ENCODE results near the gene IBSP. TPM values are rescaled to one million over a fixed set of nuclear protein-coding genes. Genes with fewer than 3 reads are reported as not detected.

The IBSP gene
- total RNA-seq, 4 donors from 2014 or later = not detected

DNA sequence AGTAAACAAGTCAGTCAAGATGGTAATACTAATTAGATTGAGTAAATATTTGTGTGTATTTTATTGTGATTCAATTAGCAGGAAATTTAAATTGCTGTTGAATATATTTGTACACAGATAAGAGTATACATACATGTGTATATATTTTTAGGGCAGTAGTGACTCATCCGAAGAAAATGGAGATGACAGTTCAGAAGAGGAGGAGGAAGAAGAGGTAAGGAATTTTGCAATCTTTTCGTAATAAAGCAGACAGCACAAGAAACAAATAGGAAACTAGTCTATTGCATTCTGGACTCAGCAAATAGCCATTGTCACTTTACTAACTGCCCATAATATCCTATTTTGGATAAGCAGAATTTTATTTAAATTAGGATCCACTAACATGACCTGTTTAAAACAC lies 6.6 kb downstream of the IBSP start:
- Histone ChIP-seq H3K4me1 (no peaks in the 10 kb centered on the region), H3K27me3 (no peaks in the 10 kb centered on the region), H3K9me3 (no peaks in the 10 kb centered on the region), H3K4me3 (no peak overlapping the region), H3K36me3 (no peaks in the 10 kb centered on the region), H3K27ac (no peak overlapping the region)
- TF ChIP-seq POLR2AphosphoS5 (IDR thresholded peaks at IDR 0.05) (no peak), POLR2A (IDR thresholded peaks at IDR 0.05) (no peak), EP300 (IDR thresholded peaks at IDR 0.05) (no peak)
- TF ChIP-seq, protein P1, sequence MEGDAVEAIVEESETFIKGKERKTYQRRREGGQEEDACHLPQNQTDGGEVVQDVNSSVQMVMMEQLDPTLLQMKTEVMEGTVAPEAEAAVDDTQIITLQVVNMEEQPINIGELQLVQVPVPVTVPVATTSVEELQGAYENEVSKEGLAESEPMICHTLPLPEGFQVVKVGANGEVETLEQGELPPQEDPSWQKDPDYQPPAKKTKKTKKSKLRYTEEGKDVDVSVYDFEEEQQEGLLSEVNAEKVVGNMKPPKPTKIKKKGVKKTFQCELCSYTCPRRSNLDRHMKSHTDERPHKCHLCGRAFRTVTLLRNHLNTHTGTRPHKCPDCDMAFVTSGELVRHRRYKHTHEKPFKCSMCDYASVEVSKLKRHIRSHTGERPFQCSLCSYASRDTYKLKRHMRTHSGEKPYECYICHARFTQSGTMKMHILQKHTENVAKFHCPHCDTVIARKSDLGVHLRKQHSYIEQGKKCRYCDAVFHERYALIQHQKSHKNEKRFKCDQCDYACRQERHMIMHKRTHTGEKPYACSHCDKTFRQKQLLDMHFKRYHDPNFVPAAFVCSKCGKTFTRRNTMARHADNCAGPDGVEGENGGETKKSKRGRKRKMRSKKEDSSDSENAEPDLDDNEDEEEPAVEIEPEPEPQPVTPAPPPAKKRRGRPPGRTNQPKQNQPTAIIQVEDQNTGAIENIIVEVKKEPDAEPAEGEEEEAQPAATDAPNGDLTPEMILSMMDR (IDR thresholded peaks at IDR 0.05) = no peak
- DNase-seq (ENCODE audit: low spot score in 2 of 2) = no peak
- WGBS = 58% methylated on average over 2 of the region's 2 CpGs

DNA sequence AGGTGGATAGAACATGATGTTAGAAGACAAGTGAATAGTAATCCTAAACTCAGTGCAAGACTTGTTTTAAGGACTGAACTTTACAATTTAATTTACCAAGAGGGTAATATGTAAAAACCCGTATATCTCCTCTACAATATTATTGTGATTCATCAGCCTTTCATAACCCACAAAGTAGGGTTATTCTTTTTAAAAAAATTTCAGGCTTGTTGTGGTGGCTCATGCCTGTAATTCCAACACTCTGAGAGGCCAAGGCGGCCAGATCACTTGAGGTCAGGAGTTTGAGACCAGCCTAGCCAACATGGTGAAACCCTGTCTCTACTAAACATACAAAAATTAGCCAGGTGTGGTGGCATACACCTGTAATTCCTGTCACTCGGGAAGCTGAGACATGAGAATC lies 7.2 kb downstream of the IBSP start:
- Histone ChIP-seq H3K4me3 (no peak overlapping the region), H3K4me1 (no peaks in the 10 kb centered on the region), H3K36me3 (no peaks in the 10 kb centered on the region), H3K9me3 (no peaks in the 10 kb centered on the region), H3K27ac (no peak overlapping the region), H3K27me3 (no peaks in the 10 kb centered on the region)
- 89% methylated on average over 3 of the region's 3 CpGs for WGBS
- TF ChIP-seq, protein P1 (IDR thresholded peaks at IDR 0.05) = no peak
- no peak for TF ChIP-seq EP300 (IDR thresholded peaks at IDR 0.05)
- no peak for TF ChIP-seq POLR2AphosphoS5 (IDR thresholded peaks at IDR 0.05)
- no peak for DNase-seq (ENCODE audit: low spot score in 2 of 2)

DNA sequence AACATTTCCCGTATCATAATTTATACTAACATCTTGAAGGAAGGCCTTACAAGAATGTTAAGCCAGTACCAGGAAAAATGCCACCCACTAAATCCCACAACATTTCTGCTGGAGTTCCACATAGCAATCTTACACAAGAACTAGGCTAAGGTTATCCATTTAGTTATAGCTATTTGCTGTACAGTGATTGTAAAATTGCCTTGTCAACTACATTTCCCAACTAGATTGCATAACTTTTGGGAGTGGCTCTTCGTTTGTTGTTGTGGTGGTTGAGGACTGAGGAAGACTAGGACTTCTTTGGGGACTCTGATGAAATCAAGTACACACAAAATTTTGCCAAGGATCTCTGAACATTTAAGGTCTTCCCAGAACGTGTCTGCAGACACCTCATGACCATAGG lies 8.0 kb downstream of the IBSP start:
- no peaks in the 10 kb centered on the region for H3K4me1 ChIP-seq
- no peak overlapping the region for H3K27ac ChIP-seq
- no peak for DNase-seq (ENCODE audit: low spot score in 2 of 2)
- TF ChIP-seq, protein P1 (IDR thresholded peaks at IDR 0.05) = no peak
- TF ChIP-seq EP300 (IDR thresholded peaks at IDR 0.05) = no peak
- TF ChIP-seq POLR2AphosphoS5 (IDR thresholded peaks at IDR 0.05) = no peak
- no peak for TF ChIP-seq POLR2A (IDR thresholded peaks at IDR 0.05)
- H3K4me3 ChIP-seq = no peak overlapping the region
- H3K36me3 ChIP-seq = no peaks in the 10 kb centered on the region
- WGBS = 55% methylated on average over 3 of the region's 3 CpGs
- H3K9me3 ChIP-seq = no peaks in the 10 kb centered on the region
- no peaks in the 10 kb centered on the region for H3K27me3 ChIP-seq

DNA sequence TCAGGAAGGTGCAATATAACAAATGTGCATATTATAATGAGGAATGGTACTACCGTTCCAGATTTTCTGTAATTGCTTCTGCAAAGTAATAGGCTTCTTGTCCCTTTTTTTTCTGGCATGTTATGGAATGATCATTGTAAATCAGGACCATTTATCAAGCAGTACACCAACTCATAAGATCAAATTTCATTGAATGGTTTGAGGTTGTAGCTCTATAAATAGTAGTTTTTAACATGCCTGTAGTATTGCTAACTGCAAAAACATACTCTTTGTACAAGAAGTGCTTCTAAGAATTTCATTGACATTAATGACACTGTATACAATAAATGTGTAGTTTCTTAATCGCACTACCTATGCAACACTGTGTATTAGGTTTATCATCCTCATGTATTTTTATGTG lies 12.6 kb downstream of the IBSP start:
- no peak overlapping the region for H3K27ac ChIP-seq
- no peaks in the 10 kb centered on the region for H3K36me3 ChIP-seq
- H3K4me3 ChIP-seq = no peak overlapping the region
- H3K4me1 ChIP-seq = no peaks in the 10 kb centered on the region
- DNase-seq (ENCODE audit: low spot score in 2 of 2) = no peak
- 72% methylated on average over 2 of the region's 2 CpGs for WGBS
- no peaks in the 10 kb centered on the region for H3K9me3 ChIP-seq
- TF ChIP-seq, protein P1 (IDR thresholded peaks at IDR 0.05) = no peak
- TF ChIP-seq POLR2AphosphoS5 (IDR thresholded peaks at IDR 0.05) (no peak), EP300 (IDR thresholded peaks at IDR 0.05) (no peak), POLR2A (IDR thresholded peaks at IDR 0.05) (no peak)
- H3K27me3 ChIP-seq = no peaks in the 10 kb centered on the region

DNA sequence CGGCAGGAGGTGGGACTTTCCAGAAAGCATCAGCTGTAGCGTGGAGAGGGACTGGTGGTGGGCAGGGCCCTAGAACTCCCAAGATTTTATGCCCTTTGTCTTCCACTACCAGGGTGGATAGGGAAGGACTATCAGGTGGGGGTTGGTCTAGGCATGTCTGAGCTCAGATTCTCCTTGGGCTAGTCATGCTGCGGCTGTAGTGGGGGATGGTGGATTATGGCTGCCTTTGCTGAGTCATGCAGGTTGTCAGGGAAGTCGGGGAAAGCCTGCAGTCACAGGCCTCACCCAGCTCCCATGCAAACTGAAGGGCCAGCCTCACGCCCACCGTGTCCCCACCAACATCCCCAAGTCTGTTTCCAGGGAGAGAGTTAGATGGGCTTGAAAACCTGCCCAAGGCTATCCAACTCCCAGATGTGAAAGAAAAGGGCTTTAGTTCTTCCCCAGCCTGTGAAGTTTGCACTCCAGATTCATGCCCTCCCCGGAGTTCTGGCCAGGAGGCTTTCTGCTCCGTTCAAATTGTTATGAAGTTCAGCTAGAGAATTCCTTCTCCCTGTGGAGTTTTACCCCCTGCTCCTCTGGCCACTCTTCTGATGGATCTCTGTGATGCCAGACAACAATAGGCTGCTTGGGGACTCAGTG lies 20.0 kb downstream of the IBSP start:
- Histone ChIP-seq H3K36me3 (no peaks in the 10 kb centered on the region), H3K27ac (no peak overlapping the region), H3K4me1 (no peaks in the 10 kb centered on the region), H3K4me3 (no peak overlapping the region), H3K27me3 (no peaks in the 10 kb centered on the region), H3K9me3 (no peaks in the 10 kb centered on the region)
- no peak for DNase-seq (ENCODE audit: low spot score in 2 of 2)
- 71% methylated on average over 8 of the region's 8 CpGs for WGBS
- TF ChIP-seq POLR2A (IDR thresholded peaks at IDR 0.05) (no peak), EP300 (IDR thresholded peaks at IDR 0.05) (no peak), POLR2AphosphoS5 (IDR thresholded peaks at IDR 0.05) (no peak)
- TF ChIP-seq, protein P1 (IDR thresholded peaks at IDR 0.05) = no peak

Measured in suprapubic skin (tissue), 4 donors.